Measurements from ENCODE around the gene DNAJC18.
"Not testable (repeated sequence)": the region's sequence is repeated elsewhere in the genome, so short reads cannot be mapped to it uniquely, and the experiment has no call there.

The DNAJC18 gene

GRCh38 chr5:139460455-139460854 is 21.1 kb upstream of the DNAJC18 start:
- no peak for DNase-seq

- DNase-seq = no peak
Observed at GRCh38 chr5:139459451-139459934, 20.2 kb upstream of the DNAJC18 start.

DNA sequence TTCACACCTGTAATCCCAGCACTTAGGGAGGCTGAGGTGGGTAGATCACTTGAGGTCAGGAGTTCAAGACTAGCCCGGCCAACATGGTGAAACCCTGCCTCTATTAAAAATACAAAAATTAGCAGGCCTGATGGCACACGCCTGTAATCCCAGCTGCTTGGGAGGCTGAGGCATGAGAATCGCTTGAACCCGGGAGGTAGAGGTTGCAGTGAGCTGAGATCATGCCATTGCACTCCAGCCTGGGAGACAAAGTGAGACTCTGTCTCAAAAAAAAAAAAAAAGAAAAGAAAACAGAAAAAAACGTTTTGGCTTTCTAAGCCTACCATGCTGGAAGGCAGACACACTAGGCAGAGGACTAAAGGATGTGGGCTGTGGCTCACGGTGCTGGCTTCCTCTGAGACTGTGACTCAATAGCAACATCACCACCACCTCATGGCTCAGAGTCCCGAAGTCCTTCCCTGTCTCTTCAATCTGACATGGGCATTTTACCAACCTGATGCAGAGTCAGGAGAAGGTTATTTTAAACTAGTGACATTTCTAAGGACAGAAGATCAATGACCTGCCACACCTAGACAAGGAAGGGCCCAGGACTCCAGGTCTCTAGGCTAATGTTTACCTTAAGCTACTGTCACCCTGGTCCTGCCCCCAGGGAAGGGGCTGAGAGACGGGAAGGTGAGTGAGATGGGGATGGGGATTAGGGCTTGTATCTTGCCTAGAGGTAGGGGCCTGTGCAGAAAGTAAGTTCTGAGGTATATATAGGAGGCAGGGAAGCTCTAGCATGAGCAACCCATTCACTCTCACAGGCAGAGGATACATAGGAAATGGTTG is 19.5 kb upstream of the DNAJC18 start:
- peak; percentile 38 for DNase-seq

- no peak for DNase-seq
Observed at GRCh38 chr5:139457653-139458306, 18.5 kb upstream of the DNAJC18 start.

DNA sequence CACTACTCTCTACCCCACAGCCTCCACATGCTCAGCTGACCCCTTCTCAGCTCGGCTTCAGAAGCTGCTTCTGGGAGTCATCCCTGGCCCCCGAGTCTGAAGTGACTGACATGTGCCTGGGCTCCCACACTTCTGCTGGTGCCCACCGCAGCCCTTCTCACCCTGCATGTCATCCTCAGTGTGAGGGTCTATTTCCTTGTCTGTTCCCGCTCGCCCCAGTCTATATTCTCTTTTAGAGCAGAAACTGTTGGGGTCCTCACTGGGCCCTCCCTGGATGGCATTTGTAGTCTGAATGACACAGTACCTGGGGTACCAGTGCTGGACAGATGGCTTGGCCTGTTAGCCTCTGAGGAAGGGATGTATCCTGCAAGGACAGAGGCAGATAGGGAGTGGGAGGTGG is 17.9 kb upstream of the DNAJC18 start:
- no peak for DNase-seq

DNA sequence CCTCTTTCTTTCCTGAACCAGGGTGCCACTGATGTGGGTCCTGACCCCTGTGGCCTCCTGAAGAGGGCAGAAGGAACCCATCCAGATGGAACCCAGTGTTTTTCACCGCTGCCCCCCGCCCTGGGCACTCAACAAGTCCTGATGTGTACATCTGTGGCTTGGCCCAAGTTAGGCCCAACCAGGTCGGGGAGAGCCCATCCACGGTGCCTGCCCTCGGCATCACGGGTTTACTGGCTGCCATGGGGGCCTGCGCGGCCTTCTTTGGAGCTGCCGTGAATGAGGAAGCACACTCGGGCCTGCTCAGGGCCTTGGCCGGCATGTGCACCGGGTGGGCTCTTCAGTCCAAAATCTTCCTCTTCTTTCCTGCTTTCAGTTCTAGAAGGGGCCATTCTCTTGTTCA is 17.5 kb upstream of the DNAJC18 start:
- DNase-seq = no peak

DNA sequence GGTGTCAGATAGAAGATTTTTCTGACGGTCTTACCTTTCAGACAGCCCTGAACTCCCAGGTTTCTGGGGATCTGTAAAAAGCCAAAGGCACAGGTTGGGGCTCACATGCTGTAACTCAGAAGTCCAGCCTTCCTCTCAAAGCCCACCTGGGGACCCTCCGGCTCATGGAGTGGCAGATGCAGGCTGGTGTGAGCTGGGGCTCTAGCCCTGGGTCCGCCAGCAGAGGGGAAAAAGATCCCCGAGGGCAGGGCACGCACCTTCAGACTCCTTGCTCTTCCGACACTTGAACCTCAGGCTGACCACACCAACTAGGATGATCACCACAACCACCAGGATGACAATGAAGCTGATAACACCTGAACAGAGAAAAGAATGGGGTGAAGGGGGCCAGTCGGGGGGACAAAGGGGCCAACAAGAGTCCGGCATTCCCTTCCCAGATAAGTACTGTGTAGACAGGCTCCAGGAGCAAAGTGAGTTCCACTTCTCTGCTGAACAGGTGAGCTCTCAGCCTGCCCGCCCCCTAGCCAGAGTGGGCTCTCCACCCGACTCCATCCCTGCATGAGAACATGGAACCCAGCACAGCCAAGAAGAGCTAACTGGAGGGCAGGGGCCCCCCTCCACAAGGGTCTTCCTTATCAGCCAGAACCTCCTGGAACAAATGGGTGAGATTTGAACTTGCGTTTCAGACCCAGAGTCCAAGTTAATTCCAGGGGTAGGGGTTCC is 15.4 kb upstream of the DNAJC18 start:
- no peak for DNase-seq

GRCh38 chr5:139453683-139454567 is 14.6 kb upstream of the DNAJC18 start:
- no peak for DNase-seq

DNA sequence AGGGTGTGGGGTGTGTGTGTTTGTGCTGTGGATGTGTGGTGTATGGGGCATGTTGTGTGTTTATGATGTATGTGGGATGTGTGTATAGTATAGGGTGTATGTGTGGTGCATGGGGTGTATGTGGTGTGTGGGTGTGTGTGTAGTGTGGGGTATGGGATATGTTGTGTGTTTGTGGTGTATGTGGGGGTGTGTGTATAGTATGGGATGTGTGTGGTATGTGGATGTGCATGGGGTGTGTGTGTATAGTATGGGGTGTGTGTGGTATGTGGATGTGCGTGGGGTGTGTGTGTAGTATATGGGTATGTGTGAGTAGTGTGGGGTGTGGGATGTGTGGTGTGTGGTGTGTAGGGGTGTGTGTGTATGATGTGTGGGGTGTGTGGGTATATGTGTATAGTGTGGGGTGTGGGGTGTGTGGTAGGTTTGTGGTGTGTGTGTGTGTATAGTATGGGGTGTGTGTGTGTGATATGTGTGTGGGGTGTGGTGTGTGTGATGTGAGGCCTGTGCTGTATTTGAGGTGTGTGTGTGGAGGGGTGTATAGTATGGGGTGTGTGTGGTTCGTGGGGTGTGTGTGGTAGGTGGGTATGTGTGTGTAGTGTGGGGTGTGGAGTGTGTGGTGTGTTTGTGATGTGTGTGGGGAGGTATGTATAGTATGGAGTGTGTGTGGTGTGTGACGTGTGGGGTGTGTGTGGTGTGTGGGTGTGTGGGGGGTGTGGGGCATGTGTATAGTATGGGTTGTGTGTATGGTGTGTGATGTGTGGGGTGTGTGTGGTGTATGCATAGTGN is 12.7 kb upstream of the DNAJC18 start:
- DNase-seq = no peak

DNA sequence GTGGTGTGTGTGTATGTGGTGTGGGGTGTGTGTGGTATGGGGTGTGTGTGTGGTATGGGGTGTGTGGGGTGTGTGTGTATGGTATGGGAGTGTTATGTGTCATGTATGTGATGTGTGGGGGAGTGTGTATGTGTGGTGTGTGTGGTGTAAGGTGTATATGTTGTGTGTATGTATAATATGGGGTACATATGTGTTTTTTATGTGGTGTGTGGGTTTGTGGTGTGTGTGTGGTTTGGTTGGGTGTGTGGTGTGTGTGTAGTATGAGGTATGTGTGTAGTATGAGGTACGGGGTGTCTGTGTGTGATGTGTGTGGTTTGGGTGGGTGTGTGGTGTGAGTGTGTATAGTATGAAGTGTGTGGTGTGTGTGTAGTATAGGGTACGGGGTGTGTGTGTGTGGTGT is 11.9 kb upstream of the DNAJC18 start:
- no peak for DNase-seq

GRCh38 chr5:139446956-139447779 is 7.8 kb upstream of the DNAJC18 start:
- DNase-seq = no peak

DNA sequence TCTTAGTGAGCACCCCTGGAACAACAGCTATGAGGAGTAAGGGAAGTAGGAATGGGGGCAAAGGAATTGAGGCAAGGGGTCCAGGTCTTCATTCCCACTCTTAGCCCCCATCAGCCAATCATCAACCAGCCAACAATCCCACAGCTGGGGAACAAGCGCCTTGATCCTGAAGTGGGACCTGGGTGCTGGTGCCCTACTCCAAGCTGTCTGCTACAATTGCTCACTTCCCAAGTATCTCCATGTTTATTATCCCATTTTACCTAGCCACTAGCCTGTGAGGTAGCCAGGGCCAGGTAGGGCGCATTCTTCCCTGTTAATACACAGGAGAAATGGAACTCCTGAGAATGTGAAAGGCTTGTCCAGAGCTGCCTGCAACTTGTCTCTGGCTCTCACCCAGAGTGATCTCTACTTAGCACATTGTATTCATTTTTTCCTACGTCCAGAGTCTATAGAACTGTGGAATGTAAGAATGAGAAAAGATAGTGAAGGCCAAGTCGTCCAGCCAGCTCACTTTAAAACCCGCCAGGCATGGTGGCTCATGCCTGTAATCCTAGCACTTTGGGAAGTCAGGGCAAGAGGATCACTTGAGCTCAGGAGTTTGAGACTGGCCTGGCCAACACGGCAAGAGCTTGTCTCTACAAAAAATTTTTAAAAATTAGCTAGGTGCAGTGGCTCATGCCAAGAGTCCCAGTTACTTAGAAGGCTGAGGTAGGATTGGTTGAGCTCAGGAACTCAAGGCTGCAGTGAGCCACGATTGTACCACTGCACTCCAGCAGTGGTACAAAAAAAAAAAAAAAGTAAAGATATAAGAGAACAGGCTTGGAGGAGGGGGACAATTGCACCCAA is 6.2 kb upstream of the DNAJC18 start:
- DNase-seq = peak; percentile 39

- DNase-seq = peak; percentile 23
Observed at GRCh38 chr5:139443831-139444453, 4.6 kb upstream of the DNAJC18 start.

DNA sequence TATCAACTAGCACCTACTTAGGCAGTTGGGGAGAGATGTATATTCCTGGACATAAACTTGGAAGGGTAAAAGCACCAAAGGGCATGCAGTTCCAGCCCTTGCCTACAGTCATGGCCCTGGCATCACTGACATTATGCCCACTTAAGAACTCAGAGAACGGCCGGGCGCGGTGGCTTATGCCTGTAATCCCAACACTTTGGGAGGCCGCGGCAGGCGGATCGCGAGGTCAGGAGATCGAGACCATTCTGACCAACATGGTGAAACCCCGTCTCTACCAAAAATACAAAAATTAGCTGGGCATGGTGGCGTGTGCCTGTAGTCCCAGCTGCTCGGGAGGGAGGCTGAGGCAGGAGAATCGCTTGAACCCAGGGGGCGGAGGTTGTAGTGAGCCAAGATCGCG is 1.1 kb upstream of the DNAJC18 start:
- DNase-seq = not testable (repeated sequence)

GRCh38 chr5:139438707-139439012 is 665 bp downstream of the DNAJC18 start:
- DNase-seq = no peak

DNA sequence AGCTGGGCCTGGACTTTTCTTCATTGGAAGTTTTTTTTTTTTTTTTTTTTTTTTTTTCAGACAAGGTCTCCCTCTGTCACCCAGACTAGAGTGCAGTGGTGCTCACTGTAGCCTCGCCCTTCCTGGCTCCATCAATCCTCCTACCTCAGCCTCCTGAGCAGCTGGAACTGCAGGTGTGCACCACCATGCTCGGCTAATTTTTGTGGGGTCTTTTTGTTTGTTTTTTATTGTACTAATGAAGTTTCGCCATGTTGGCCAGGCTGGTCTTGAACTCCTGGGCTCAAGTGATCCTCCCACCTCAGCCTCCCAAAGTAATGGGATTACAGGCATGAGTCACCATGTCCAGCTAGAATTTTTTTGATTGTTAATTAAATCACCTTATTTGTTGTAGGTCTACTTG is 3.6 kb downstream of the DNAJC18 start:
- DNase-seq = no peak

- DNase-seq = no peak
Observed at GRCh38 chr5:139431706-139432105, 7.6 kb downstream of the DNAJC18 start.

DNA sequence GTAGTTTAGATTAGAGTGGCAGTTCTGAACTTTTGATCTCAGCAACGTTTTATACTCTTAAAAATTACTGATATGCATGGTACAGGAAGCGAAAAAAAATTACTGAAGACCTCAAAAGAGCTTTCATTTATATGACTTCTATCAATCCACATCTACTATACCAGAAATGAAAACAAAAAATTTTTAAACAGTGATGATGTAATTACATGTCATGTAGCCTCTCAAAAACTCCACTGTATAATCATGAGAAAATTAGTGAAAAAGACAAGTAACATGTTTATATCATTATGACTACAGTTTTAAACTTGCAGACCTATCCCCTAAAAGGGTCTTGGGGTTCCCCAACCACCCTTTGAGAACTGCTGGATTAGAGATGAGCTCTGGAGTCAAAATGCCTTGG is 9.3 kb downstream of the DNAJC18 start:
- DNase-seq = no peak

- no peak for DNase-seq
Observed at GRCh38 chr5:139426203-139426885, 13.0 kb downstream of the DNAJC18 start.

All from NCI-H226 (cell line).